Cerebellar nuclear complex (tissue), 1 donor: Measurements from ENCODE around the gene TRERF1.

Experiments
- DNase-seq, 2 experiments: peaks; one replicate each; lab custom pipeline; 2025; lab: John Stamatoyannopoulos, UW

The TRERF1 gene

DNA sequence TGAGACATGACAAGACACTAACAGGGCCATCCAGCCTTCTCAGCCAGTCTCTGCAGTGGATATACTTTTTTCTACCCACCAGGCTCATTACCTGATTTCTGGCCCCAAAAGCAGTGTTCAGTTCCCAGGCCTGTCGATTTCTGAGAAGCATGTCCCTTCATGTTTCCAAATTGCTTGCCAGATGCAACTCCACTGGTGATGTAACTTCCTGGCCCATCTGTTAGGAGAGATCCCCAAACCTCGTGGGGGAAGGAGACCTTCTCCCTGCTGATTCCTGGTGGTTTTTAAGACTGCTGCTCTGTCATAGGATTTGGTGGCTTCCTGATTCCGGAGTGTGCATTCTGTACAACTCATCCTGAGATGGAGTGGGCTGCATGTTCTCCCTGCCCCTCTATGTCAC lies 202.4 kb downstream of the TRERF1 start:
- DNase-seq: no peak

DNA sequence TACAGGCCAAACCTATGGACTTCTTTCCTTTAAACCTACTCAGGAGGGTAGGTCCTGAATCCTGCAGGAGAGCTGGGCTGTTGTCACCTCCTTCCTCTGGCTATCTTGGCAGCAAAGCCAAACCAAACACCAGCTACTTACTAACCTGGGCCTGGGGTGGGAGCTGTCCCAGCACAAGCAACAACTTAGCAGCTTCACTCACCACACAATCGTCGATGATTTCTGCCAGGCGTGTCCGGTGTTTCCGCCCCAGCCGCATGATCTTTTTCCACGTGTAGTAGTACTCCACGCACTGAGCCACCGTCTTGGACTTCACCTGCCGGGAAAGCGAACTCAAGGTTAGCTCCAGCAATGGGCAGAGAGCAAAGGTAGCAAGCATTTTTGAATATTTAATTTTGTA lies 208.7 kb downstream of the TRERF1 start:
- no peak for DNase-seq

DNA sequence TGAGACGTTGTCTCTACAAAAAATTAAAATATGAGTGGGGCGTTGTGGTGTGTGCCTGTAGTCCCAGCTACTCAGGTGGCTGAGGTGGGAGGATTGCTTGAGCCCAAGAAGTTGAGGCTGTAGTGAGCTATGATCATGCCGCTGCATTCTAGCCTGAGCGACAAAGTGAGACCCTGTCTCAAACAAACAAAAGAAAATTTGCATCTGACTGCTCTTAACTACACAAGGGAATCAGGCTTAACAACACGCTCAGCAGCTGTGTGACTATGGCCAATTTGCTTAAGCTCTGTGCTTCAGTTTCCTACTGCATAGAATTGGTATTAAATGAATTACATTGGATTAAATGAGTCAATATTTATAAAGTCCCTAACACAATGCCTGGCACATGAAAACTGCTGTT lies 209.8 kb downstream of the TRERF1 start:
- DNase-seq: no peak

DNA sequence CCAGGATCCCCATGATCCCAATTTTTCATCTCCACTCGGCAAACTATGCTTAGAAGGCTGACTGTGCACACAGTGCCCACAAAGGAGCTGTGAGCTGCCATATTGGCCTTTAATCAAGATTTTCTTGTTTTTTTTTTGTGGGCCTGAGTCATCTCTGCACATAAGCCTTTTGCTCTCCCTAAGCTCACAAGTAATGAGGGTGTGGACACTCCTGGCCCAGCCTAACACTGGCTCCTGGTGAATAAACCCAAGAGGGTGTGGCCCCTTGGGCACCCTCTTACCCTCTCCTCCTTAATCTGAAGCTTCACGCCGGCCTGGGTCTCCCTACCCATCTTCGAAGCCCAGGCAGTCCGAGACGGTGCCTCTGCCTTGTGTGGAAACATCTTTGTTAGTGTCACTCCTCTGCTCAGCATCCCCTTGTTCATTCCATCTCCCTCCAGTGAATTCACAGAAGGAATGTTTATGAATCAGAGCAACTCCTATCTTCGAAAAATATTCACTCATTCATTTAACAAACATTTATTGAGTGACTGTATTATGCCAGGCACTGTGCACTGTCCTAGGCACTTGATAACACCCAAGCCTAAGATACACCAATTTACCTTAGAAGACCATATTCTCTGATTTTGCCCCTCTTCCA lies 211.9 kb downstream of the TRERF1 start:
- DNase-seq: no peak

DNA sequence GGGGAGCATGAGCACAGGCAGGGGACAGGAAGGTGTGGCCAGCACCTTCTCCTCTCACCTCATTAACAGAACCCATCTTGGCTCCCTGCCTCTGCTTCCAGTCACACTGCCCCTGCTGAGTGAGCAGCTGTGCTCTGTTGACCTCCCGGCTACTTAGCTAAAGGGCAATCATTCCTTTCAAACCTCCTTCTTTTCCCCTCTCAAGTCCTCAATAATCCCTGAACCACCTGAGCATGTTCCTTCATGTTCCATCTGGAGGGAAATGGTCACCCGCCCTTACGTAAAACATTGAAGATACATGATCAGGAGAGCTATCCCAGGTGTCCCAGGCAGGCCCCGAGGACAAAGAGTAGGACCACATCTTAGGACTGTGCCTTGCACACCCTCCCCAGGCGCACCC lies 212.4 kb downstream of the TRERF1 start:
- DNase-seq: no peak

GRCh38 chr6:42237857-42238256 lies 213.9 kb downstream of the TRERF1 start:
- no peak for DNase-seq

GRCh38 chr6:42236682-42237473 lies 214.8 kb downstream of the TRERF1 start:
- no peak for DNase-seq

DNA sequence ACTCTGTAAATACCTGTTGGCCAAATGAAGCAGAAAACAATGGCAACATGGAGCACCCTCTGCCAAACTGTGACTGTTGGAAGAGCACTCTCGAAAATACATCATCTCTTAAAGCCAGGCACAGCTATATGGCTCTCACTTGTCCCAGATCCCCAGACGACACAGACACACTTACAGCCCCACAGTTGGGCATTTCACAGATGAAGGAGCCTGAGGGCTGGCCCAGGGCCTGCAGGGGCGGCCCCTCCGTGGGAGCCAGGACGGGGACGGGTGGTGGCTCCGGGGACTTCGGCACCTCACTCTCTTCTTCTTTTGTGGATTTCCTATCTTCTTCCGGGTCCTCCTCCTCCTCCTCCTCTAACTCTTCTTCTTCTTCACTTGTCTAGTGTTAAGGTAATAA lies 215.7 kb downstream of the TRERF1 start:
- DNase-seq: no peak

DNA sequence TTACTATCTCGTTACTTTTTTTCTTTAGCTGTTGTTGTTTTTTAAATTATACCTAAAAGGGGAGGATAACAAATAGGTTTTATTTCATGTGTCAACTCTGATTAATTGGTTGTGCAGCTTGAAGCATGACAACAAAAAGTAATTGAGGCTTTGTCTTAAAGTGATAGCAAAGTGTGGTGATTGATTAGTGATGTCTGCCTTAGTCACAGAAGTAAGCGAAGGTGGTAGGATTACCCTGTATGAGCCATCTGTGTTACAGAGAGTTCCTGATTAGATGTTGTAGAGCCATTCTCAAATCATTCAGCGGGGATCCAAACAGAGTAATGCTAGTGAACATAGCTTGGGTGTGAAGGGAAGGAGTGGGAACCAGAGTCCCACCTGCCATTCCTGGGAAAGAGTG lies 219.7 kb downstream of the TRERF1 start:
- DNase-seq: no peak

- no peak for DNase-seq
Measured at GRCh38 chr6:42230345-42231321, 221.1 kb downstream of the TRERF1 start.

DNA sequence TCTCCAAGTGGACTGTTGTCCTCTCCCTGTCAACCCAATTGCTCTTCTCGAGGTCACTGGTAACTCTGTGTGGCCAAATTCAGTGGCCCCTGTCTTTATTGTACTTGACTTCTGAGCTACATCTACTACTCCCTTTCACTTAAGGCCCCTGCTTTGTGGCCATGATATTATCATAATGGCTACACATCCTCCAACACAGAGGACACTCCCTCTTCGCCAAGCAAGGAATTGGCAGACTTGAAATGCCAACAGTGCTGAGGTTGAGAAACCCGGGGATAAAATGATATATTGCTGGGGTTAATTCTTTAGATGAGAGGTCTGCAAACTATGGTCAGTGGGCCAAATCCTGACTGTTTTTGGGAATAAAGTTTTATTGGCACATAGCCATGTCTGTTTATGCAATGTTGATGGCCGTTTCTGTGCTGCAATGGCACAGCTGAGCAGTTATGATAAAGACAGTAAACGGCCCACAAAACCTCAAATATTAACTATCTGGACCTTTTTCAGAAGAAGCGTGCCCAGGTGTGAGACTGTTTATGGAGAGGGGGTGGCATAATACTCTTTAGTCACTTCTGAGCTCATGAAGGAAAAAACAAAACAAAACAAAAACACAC lies 222.1 kb downstream of the TRERF1 start:
- no peak for DNase-seq

DNA sequence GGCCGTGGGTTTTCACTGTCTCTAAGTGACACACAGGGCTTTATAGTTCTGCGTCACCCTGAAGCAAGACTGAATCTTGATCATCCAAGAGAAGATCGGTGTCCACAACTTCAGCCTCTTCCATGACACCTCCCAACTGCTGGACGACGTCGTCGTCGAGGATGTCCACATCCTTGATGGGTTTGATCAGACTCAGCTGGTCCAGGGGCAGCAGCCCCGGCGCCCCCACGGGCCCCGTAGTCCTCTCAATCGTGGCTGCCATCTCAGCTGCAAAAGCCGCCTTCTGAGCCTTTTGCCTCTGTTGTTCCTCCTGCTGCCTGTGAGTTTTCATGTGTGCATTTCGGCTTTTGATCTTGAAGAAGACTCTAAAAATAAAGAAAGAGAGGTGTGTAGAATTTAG lies 223.4 kb downstream of the TRERF1 start:
- DNase-seq: no peak

DNA sequence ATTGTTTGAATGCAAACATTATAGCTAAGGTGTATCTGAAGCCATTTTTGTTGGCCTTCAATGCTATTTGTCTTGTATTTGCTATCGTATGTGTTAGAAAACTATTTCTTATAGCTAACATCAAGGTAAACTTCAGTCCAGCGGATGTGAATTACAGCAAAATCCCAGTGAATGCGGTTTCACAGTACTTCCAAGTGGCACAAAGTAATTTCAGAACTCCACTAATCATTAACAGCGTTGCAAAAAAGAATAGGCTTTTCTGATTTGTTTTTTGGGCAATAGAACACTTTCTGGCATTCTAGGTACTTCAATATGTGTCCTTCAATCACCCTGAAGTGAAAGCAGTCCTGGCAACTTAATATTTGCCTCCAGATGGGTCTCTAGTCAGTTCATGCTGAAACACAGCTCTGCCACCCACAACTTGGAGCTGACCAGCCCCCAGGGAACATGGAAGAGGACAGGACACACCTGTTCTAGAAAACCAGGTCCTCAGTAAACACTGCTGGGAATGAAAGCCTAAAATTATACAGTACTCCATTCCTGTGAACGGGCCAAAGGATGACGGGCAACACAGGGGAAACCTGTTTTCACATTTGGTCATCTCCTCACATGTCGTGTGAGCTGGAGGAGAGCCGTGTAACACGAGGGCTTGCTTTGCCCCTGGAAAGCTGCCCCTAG lies 224.4 kb downstream of the TRERF1 start:
- DNase-seq: no peak

GRCh38 chr6:42226645-42227143 lies 225.0 kb downstream of the TRERF1 start:
- DNase-seq: no peak

- no peak for DNase-seq
Measured at GRCh38 chr6:42226161-42226611, 225.5 kb downstream of the TRERF1 start.

GRCh38 chr6:42225419-42225818 lies 226.3 kb downstream of the TRERF1 start:
- no peak for DNase-seq

DNA sequence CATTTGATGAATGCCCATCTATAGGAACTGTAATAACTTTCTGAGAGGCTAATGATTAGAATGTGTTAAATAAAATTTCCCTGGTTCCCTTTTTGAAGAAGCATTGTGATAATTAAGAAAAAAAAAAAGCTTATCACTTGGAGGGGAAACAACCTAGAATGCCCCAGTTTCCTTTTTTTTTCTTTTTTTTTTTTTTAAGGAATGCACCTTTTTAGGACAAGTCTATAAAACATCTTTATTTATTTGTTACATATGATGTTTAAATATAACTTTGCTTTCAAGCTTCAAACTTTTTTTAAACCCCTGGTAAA lies 226.7 kb downstream of the TRERF1 start:
- no peak for DNase-seq

DNA sequence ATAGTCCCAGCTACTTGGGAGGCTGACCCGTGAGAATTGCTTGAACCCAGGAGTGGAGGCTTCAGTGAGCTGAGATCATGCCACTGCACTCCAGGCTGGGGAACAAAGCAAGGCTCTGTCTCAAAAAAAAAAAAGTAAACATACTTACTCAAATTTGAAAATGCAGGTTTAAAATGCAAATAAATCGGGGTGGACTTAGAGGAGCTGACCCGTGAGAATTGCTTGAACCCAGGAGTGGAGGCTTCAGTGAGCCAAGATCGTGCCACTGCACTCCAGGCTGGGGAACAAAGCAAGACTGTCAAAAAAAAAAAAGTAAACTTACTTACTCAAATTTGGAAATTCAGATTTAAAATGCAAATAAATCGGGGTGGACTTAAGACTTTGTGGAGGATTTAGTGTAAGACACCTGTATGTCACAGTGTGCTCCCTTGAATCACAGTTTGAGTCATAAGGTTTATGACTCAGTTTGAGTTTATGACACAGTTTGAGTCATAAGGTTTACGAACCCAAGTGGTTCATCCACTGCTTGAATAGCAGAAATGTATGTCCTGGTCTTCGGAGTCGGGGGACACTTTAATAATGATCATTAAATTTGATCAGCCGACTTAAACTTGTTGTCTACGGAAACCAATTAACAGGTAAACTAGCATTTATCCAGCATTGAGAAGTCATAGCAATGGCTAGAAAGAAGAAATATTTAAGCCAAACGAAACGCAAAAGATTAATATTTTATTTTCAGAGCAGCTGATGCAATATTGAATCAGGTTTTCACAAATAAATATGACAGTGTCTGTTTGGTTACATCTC lies 227.3 kb downstream of the TRERF1 start:
- no peak for DNase-seq

DNA sequence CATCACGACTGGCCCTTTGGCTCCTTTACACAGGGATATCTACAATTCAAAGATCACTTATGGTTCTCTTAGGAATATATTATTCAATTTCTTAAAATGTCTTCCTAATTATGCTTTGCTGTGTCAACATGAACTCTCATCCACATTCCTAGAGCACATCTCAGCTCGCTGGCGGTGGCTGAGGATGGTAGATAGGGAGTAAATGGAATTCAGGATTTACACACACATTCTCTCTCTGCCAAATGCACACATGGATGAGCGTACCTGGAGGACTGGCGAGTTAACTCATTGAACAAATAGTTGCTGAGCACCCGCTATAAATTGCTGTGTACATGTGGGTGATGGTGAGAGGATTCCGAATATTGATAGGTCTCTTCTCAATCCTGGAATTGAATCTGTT lies 229.3 kb downstream of the TRERF1 start:
- no peak for DNase-seq

GRCh38 chr6:42221546-42221945 lies 230.2 kb downstream of the TRERF1 start:
- no peak for DNase-seq

- no peak for DNase-seq
Measured at GRCh38 chr6:42220807-42221206, 230.9 kb downstream of the TRERF1 start.
